ENCODE results near the gene XRCC3. TPM values are rescaled to one million over a fixed set of nuclear protein-coding genes. Genes with fewer than 3 reads are reported as not detected.

The XRCC3 gene
- total RNA-seq, 1 experiment from 2014 or later: 36.8 TPM

DNA sequence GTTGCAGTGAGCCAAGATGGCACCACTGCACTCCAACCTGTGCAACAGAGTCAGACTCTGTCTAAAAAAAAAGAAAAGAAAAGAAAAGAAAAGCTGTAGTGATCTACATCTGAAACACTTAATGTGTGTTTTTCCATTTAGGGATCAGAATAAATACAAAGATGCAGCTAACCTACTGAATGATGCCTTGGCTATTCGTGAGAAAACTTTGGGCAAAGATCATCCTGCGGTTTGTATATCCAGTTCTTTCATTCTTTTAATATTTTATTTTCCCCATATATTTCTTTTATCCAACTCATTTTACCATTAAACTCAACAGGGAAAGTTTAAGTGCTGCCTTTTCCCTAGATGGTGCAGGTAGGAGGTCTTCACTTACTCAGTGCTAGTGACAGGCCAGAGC lies 45.9 kb downstream of the XRCC3 start:
- ChIA-PET POLR2A (no interaction called here), CTCF (no interaction called here)
- in situ Hi-C loops (cut with HindIII; ENCODE audit: low pct_unique_long_range_greater_than_20kb, low sequenced_read_pairs): no loop called here
- ATAC-seq (no peak), DNase-seq (ENCODE audit: low read depth, low spot score) (no peak)
- H3K36me3 ChIP-seq (ENCODE audit: control insufficient read depth, insufficient read depth, low read length): peaks cover 10% of the 10 kb centered on the region
- no peaks in the 10 kb centered on the region for H3K9me3 ChIP-seq (ENCODE audit: control insufficient read depth, insufficient read depth, low read depth, low read length)
- no peaks in the 10 kb centered on the region for H3K27me3 ChIP-seq (ENCODE audit: control insufficient read depth, insufficient read depth, low read length)
- TF ChIP-seq, protein P1, sequence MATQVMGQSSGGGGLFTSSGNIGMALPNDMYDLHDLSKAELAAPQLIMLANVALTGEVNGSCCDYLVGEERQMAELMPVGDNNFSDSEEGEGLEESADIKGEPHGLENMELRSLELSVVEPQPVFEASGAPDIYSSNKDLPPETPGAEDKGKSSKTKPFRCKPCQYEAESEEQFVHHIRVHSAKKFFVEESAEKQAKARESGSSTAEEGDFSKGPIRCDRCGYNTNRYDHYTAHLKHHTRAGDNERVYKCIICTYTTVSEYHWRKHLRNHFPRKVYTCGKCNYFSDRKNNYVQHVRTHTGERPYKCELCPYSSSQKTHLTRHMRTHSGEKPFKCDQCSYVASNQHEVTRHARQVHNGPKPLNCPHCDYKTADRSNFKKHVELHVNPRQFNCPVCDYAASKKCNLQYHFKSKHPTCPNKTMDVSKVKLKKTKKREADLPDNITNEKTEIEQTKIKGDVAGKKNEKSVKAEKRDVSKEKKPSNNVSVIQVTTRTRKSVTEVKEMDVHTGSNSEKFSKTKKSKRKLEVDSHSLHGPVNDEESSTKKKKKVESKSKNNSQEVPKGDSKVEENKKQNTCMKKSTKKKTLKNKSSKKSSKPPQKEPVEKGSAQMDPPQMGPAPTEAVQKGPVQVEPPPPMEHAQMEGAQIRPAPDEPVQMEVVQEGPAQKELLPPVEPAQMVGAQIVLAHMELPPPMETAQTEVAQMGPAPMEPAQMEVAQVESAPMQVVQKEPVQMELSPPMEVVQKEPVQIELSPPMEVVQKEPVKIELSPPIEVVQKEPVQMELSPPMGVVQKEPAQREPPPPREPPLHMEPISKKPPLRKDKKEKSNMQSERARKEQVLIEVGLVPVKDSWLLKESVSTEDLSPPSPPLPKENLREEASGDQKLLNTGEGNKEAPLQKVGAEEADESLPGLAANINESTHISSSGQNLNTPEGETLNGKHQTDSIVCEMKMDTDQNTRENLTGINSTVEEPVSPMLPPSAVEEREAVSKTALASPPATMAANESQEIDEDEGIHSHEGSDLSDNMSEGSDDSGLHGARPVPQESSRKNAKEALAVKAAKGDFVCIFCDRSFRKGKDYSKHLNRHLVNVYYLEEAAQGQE (IDR thresholded peaks at IDR 0.05; ENCODE audit: insufficient read depth in 1 of 2, low read depth in 2 of 2, low read length in 1 of 2): no peak
- TF ChIP-seq, protein P2, sequence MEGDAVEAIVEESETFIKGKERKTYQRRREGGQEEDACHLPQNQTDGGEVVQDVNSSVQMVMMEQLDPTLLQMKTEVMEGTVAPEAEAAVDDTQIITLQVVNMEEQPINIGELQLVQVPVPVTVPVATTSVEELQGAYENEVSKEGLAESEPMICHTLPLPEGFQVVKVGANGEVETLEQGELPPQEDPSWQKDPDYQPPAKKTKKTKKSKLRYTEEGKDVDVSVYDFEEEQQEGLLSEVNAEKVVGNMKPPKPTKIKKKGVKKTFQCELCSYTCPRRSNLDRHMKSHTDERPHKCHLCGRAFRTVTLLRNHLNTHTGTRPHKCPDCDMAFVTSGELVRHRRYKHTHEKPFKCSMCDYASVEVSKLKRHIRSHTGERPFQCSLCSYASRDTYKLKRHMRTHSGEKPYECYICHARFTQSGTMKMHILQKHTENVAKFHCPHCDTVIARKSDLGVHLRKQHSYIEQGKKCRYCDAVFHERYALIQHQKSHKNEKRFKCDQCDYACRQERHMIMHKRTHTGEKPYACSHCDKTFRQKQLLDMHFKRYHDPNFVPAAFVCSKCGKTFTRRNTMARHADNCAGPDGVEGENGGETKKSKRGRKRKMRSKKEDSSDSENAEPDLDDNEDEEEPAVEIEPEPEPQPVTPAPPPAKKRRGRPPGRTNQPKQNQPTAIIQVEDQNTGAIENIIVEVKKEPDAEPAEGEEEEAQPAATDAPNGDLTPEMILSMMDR (IDR thresholded peaks at IDR 0.05): no peak
- TF ChIP-seq SIN3A (IDR thresholded peaks at IDR 0.05; ENCODE audit: borderline replicate concordance, insufficient read depth, low read depth, low read length): no peak
- no peak for TF ChIP-seq TCF7L2 (IDR thresholded peaks at IDR 0.05; ENCODE audit: low read depth, low read length)
- no peak for TF ChIP-seq POLR2AphosphoS5 (IDR thresholded peaks at IDR 0.05; ENCODE audit: low read depth, low read length)
- intact Hi-C loops (cut with micrococcal nuclease; ENCODE audit: unreplicated experiment): no loop called here
- no peaks in the 10 kb centered on the region for H3K4me1 ChIP-seq (ENCODE audit: control insufficient read depth, insufficient read depth, low read length)
- H3K4me3 ChIP-seq (ENCODE audit: low read depth in 2 of 2, low read length in 2 of 2): no peak overlapping the region
- no peak overlapping the region for H3K27ac ChIP-seq (ENCODE audit: low read length)
- BruUV-seq (replicated peaks): no TSS peak

DNA sequence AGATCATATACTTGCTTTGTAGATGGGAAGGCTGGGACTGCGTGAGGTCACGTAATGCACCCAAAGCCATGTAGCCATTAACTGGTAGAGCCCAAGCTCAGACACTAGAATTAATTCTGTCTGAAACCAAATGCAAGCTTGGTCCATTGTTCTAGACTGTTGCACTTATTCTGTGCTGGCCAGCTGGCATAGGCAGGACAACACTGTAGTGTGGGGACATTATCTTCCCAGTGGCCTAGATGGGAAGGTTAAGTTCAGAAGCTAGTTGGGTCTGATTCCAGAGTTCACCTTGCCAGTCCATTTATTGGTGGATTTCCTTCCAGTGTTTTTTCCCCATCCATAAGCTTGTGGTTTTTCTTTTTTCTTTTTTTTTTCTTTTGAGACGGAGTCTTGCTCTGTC lies 47.1 kb downstream of the XRCC3 start:
- ChIA-PET CTCF (no interaction called here), POLR2A (interaction anchor here (0.6 kb wide), 1 partner anchor 40 kb away, joined by 4 read pairs; no protein-coding TSS in a partner anchor)
- Histone ChIP-seq H3K36me3 (ENCODE audit: control insufficient read depth, insufficient read depth, low read length) (peaks cover 10% of the 10 kb centered on the region), H3K27ac (ENCODE audit: low read length) (no peak overlapping the region), H3K4me1 (ENCODE audit: control insufficient read depth, insufficient read depth, low read length) (no peaks in the 10 kb centered on the region), H3K27me3 (ENCODE audit: control insufficient read depth, insufficient read depth, low read length) (no peaks in the 10 kb centered on the region), H3K4me3 (ENCODE audit: low read depth in 2 of 2, low read length in 2 of 2) (no peak overlapping the region), H3K9me3 (ENCODE audit: control insufficient read depth, insufficient read depth, low read depth, low read length) (no peaks in the 10 kb centered on the region)
- DNase-seq (ENCODE audit: low read depth, low spot score) (no peak), ATAC-seq (no peak)
- intact Hi-C loops (cut with micrococcal nuclease; ENCODE audit: unreplicated experiment): no loop called here
- no peak for TF ChIP-seq SIN3A (IDR thresholded peaks at IDR 0.05; ENCODE audit: borderline replicate concordance, insufficient read depth, low read depth, low read length)
- TF ChIP-seq TCF7L2 (IDR thresholded peaks at IDR 0.05; ENCODE audit: low read depth, low read length): no peak
- TF ChIP-seq, protein P1 (IDR thresholded peaks at IDR 0.05; ENCODE audit: insufficient read depth in 1 of 2, low read depth in 2 of 2, low read length in 1 of 2): no peak
- TF ChIP-seq, protein P2 (IDR thresholded peaks at IDR 0.05): no peak
- no peak for TF ChIP-seq POLR2AphosphoS5 (IDR thresholded peaks at IDR 0.05; ENCODE audit: low read depth, low read length)
- BruUV-seq (replicated peaks): no TSS peak
- in situ Hi-C loops (cut with HindIII; ENCODE audit: low pct_unique_long_range_greater_than_20kb, low sequenced_read_pairs): no loop called here

Data from Panc1 (cell line).